Uterus (tissue), 2 donors: Measurements from ENCODE around the gene KIRREL3.

Experiments
- CTCF ChIP-seq, 4 experiments: fragments of 200-600 bp in 2 of 4; fragments of 450-650 bp in 2 of 4; sonication (generic) in 2 of 4; IDR thresholded peaks; one replicate each; pipeline ENCODE4 v1.5.1; 2016 to 2019; ENCODE audit warnings: antibody characterized with exemption in 4 of 4, mild to moderate bottlenecking in 2 of 4, moderate library complexity in 1 of 4
- POLR2A ChIP-seq, 2 donors: fragments of 450-650 bp; IDR thresholded peaks; one replicate each; pipeline ENCODE4 v1.6.1; 2016; ENCODE audit warnings: antibody characterized with exemption in 2 of 2, mild to moderate bottlenecking in 1 of 2, moderate library complexity in 1 of 2

- TF ChIP-seq POLR2A (IDR thresholded peaks at IDR 0.05) (no peak), CTCF (IDR thresholded peaks at IDR 0.05) (no peak)
Measured at GRCh38 chr11:126870021-126870420, 130.5 kb downstream of the KIRREL3 start.
